Stimulated activated CD4-positive, alpha-beta T cell treated with anti-CD3 and anti-CD28 coated beads, Interleukin-1b, Interleukin-23, amount 100 ng/mL, for 4 hours (primary cell): ENCODE measurements around the gene KANK2.
"Not testable (repeated sequence)": the region's sequence is repeated elsewhere in the genome, so short reads cannot be mapped to it uniquely, and the experiment has no call there.

Experiments
- DNase-seq, 2 donors: peaks; one replicate each; pipeline ENCODE4 v3.0.0-alpha.2; 2020; ENCODE audit warnings: low read depth in 2 of 2

Gene KANK2

GRCh38 chr19:11140023-11140538 lies 57.3 kb downstream of the KANK2 start:
- DNase-seq = not testable (repeated sequence)

- DNase-seq = no peak
These were observed 58.6 kb downstream of the KANK2 start for GRCh38 chr19:11138601-11139300.

- peak; percentile 27 to 32 for DNase-seq
These were observed 59.6 kb downstream of the KANK2 start for GRCh38 chr19:11137542-11138384.

GRCh38 chr19:11136400-11137101 lies 60.8 kb downstream of the KANK2 start:
- DNase-seq = no peak

- no peak for DNase-seq
These were observed 65.9 kb downstream of the KANK2 start for GRCh38 chr19:11131471-11131870.

GRCh38 chr19:11130824-11131455 lies 66.4 kb downstream of the KANK2 start:
- DNase-seq = peak; percentile 59 to 65

- no peak for DNase-seq
These were observed 69.4 kb downstream of the KANK2 start for GRCh38 chr19:11127905-11128304.

GRCh38 chr19:11125994-11126685 lies 71.2 kb downstream of the KANK2 start:
- DNase-seq = peak; percentile 68 to 76

GRCh38 chr19:11124157-11124556 lies 73.2 kb downstream of the KANK2 start:
- not testable (repeated sequence) for DNase-seq

GRCh38 chr19:11123114-11123513 lies 74.2 kb downstream of the KANK2 start:
- DNase-seq = no peak

- DNase-seq = not testable (repeated sequence)
These were observed 75.4 kb downstream of the KANK2 start for GRCh38 chr19:11121963-11122362.

- no peak for DNase-seq
These were observed 80.8 kb downstream of the KANK2 start for GRCh38 chr19:11116507-11116906.

- no peak for DNase-seq
These were observed 81.4 kb downstream of the KANK2 start for GRCh38 chr19:11115895-11116446.

- no peak for DNase-seq
These were observed 82.3 kb downstream of the KANK2 start for GRCh38 chr19:11115042-11115441.
